T-cell (primary cell): Measurements from ENCODE around the gene EPB41L4A. TPM values are rescaled to one million over a fixed set of nuclear protein-coding genes. Genes with fewer than 3 reads are reported as not detected.

Experiments used
- ATAC-seq, 4 experiments: fragments of 200-7000 bp in 3 of 4; fragments of 150-1000 bp in 1 of 4; cut with Tn5 transposase; replicated peaks in 1 of 4; 1 replicate in 3 of 4; 2 replicates in 1 of 4; pipeline ENCODE4 v1.10.0; 2021; ENCODE audit warnings: moderate library complexity in 3 of 4, mild to moderate bottlenecking in 2 of 4, moderate number of reproducible peaks in 1 of 4
- CTCF ChIA-PET, 2 donors: fragments of 300-600 bp; sonication (Branson Sonifier 250); formaldehyde crosslinking; loops; one replicate each; lab custom pipeline; 2022; ENCODE audit warnings: antibody characterized with exemption in 2 of 2; lab: Charles Lee
- POLR2A ChIA-PET, 2 donors: fragments of 300-600 bp; sonication (Branson Sonifier 250); formaldehyde crosslinking; loops; one replicate each; lab custom pipeline; 2022; ENCODE audit warnings: antibody characterized with exemption in 2 of 2; lab: Charles Lee
- DNase-seq, 35 experiments: peaks; one replicate each; pipeline versions ENCODE4 v3.0.0 to v3.0.0-alpha.2; 2013 to 2023
- H3K27ac ChIP-seq: one replicate; pipeline ENCODE4 v1.5.1; 2013; ENCODE audit warnings: low read length
- H3K27me3 ChIP-seq, 2 experiments: replicated peaks in 1 of 2; 1 replicate in 1 of 2; 2 replicates in 1 of 2; pipeline versions ENCODE4 v1.6.1 to v1.7.0; 2013; ENCODE audit warnings: low read length in 1 of 2, mixed read lengths in 1 of 2; ENCODE audit not compliant: control insufficient read depth in 2 of 2, insufficient read depth in 2 of 2; ENCODE audit errors: extremely low read depth in 1 of 2
- H3K36me3 ChIP-seq, 2 donors: 1 replicate in 1 of 2; 2 replicates in 1 of 2; pipeline versions ENCODE4 v1.6.1 to v1.7.0; 2013; ENCODE audit warnings: low read length in 1 of 2; ENCODE audit not compliant: control insufficient read depth in 2 of 2, insufficient read depth in 1 of 2; ENCODE audit errors: extremely low read depth in 1 of 2
- H3K4me1 ChIP-seq, 2 experiments: 1 replicate in 1 of 2; 2 replicates in 1 of 2; pipeline versions ENCODE4 v1.6.1 to v1.7.0; 2013; ENCODE audit warnings: low read length in 2 of 2, mixed read lengths in 1 of 2; ENCODE audit not compliant: insufficient read depth in 2 of 2, control insufficient read depth in 1 of 2; ENCODE audit errors: extremely low read depth in 1 of 2
- H3K4me3 ChIP-seq, 2 donors: 1 replicate in 1 of 2; 2 replicates in 1 of 2; pipeline versions ENCODE4 v1.5.1 to v1.7.0; 2013; ENCODE audit warnings: mild to moderate bottlenecking in 2 of 2, low read length in 1 of 2, moderate library complexity in 1 of 2; ENCODE audit not compliant: control insufficient read depth in 1 of 2; ENCODE audit errors: extremely low read depth in 1 of 2
- H3K9me3 ChIP-seq: 2 replicates; pipeline ENCODE4 v1.7.0; 2013
- H3K27ac Mint-ChIP-seq, 2 donors: one replicate each; pipeline ENCODE4 v1.8.0; 2020 to 2021; ENCODE audit warnings: mild to moderate bottlenecking in 2 of 2, mixed read lengths in 2 of 2
- H3K27me3 Mint-ChIP-seq, 2 donors: one replicate each; pipeline ENCODE4 v1.8.0; 2021 to 2022; ENCODE audit warnings: mixed read lengths in 2 of 2
- H3K36me3 Mint-ChIP-seq: one replicate; pipeline ENCODE4 v1.8.0; 2021; ENCODE audit warnings: mixed read lengths
- H3K4me1 Mint-ChIP-seq, 3 donors: one replicate each; pipeline ENCODE4 v1.8.0; 2020 to 2022; ENCODE audit warnings: mixed read lengths in 3 of 3, mild to moderate bottlenecking in 1 of 3
- H3K4me3 Mint-ChIP-seq, 3 donors: one replicate each; pipeline ENCODE4 v1.8.0; 2020 to 2022; ENCODE audit warnings: mild to moderate bottlenecking in 3 of 3, mixed read lengths in 3 of 3, moderate library complexity in 3 of 3
- H3K9me3 Mint-ChIP-seq, 3 donors: one replicate each; pipeline ENCODE4 v1.8.0; 2020 to 2022; ENCODE audit warnings: mixed read lengths in 3 of 3
- WGBS: methylation state at CpG from one replicate; pipeline ENCODE4 v1.1.5; 2013; ENCODE audit warnings: missing lambda C conversion rate; ENCODE audit not compliant: insufficient coverage; 5-methylcytosine and 5-hydroxymethylcytosine counted together
- total RNA-seq, 35 experiments: library from RNA in 6 of 35; stranded (reverse) in 6 of 35; fragments of 120-200 nt in 1 of 35; gene quantifications; one replicate each; pipeline versions ENCODE4 v1.2.1 to v1.2.4 and lab custom pipeline; 2013 to 2026

The EPB41L4A gene
- total RNA-seq, 5 donors from 2014 or later (not counting 1 experiment from before 2014, with no cell fraction given): 0.47 to 2.5 (median 1.5) TPM

GRCh38 chr5:112344540-112344939 is 74.5 kb downstream of the EPB41L4A start:
- 80% methylated on average over 2 of the region's 3 CpGs for WGBS
- CTCF ChIA-PET: no interaction called here
- H3K4me1 Mint-ChIP-seq: no peaks in the 10 kb centered on the region

GRCh38 chr5:112342389-112342788 is 76.7 kb downstream of the EPB41L4A start:
- DNase-seq (no peak), ATAC-seq (no peak)
- H3K36me3 ChIP-seq: no peaks in the 10 kb centered on the region
- H3K4me3 ChIP-seq: no peak overlapping the region
- H3K4me1 ChIP-seq: no peaks in the 10 kb centered on the region
- peaks cover 0 to 19% of the 10 kb centered on the region in 2 donors for H3K27me3 Mint-ChIP-seq
- 58% methylated on average over 2 of the region's 3 CpGs for WGBS
- H3K9me3 Mint-ChIP-seq: no peaks in the 10 kb centered on the region
- ChIA-PET POLR2A (no interaction called here), CTCF (no interaction called here)
- no peak overlapping the region for H3K27ac Mint-ChIP-seq
- no peaks in the 10 kb centered on the region for H3K4me1 Mint-ChIP-seq
- H3K9me3 ChIP-seq: no peaks in the 10 kb centered on the region
- H3K27me3 ChIP-seq: no peaks in the 10 kb centered on the region
- no peak overlapping the region for H3K27ac ChIP-seq
- H3K4me3 Mint-ChIP-seq: no peak overlapping the region
- no peaks in the 10 kb centered on the region for H3K36me3 Mint-ChIP-seq

More at GRCh38 chr5:112344540-112344939, 74.5 kb downstream of the EPB41L4A start:
- Mint-ChIP-seq H3K36me3 (no peaks in the 10 kb centered on the region), H3K27me3 (peaks cover 0 to 6% of the 10 kb centered on the region in 2 donors), H3K9me3 (no peaks in the 10 kb centered on the region), H3K27ac (no peak overlapping the region), H3K4me3 (no peak overlapping the region)
- no peak for ATAC-seq
- Histone ChIP-seq H3K36me3 (no peaks in the 10 kb centered on the region), H3K4me1 (no peaks in the 10 kb centered on the region), H3K9me3 (no peaks in the 10 kb centered on the region), H3K27ac (no peak overlapping the region), H3K4me3 (no peak overlapping the region), H3K27me3 (no peaks in the 10 kb centered on the region)
- no peak for DNase-seq
- POLR2A ChIA-PET: no interaction called here

GRCh38 chr5:112339761-112340160 is 79.3 kb downstream of the EPB41L4A start:
- no peak overlapping the region for H3K4me3 Mint-ChIP-seq
- Histone ChIP-seq H3K27me3 (no peaks in the 10 kb centered on the region), H3K36me3 (no peaks in the 10 kb centered on the region), H3K27ac (no peak overlapping the region), H3K9me3 (no peaks in the 10 kb centered on the region), H3K4me3 (no peak overlapping the region), H3K4me1 (no peaks in the 10 kb centered on the region)
- DNase-seq (no peak), ATAC-seq (no peak)
- POLR2A ChIA-PET: no interaction called here
- H3K27me3 Mint-ChIP-seq: peaks cover 3 to 28% of the 10 kb centered on the region in 2 donors
- no peaks in the 10 kb centered on the region for H3K9me3 Mint-ChIP-seq
- CTCF ChIA-PET: no interaction called here
- H3K27ac Mint-ChIP-seq: no peak overlapping the region
- H3K4me1 Mint-ChIP-seq: no peaks in the 10 kb centered on the region
- WGBS: 80% methylated on average over 1 of the region's 8 CpGs
- H3K36me3 Mint-ChIP-seq: no peaks in the 10 kb centered on the region

GRCh38 chr5:112338681-112339337 is 80.3 kb downstream of the EPB41L4A start:
- Mint-ChIP-seq H3K9me3 (no peaks in the 10 kb centered on the region), H3K4me3 (no peak overlapping the region), H3K36me3 (no peaks in the 10 kb centered on the region), H3K4me1 (no peaks in the 10 kb centered on the region), H3K27me3 (peaks cover 3 to 28% of the 10 kb centered on the region in 2 donors), H3K27ac (no peak overlapping the region)
- no peaks in the 10 kb centered on the region for H3K36me3 ChIP-seq
- WGBS: 57% methylated on average over 3 of the region's 5 CpGs
- H3K9me3 ChIP-seq: no peaks in the 10 kb centered on the region
- H3K27me3 ChIP-seq: no peaks in the 10 kb centered on the region
- ChIA-PET CTCF (no interaction called here), POLR2A (no interaction called here)
- no peaks in the 10 kb centered on the region for H3K4me1 ChIP-seq
- H3K27ac ChIP-seq: no peak overlapping the region
- DNase-seq (no peak), ATAC-seq (no peak)
- no peak overlapping the region for H3K4me3 ChIP-seq

- H3K27ac Mint-ChIP-seq: no peak overlapping the region
- ATAC-seq: no peak
Observed at GRCh38 chr5:112333331-112333781, 85.7 kb downstream of the EPB41L4A start.

GRCh38 chr5:112331892-112332291 is 87.2 kb downstream of the EPB41L4A start:
- ATAC-seq: no peak
- ChIA-PET POLR2A (no interaction called here), CTCF (no interaction called here)
- Histone ChIP-seq H3K27ac (no peak overlapping the region), H3K36me3 (no peaks in the 10 kb centered on the region), H3K4me3 (no peak overlapping the region), H3K4me1 (no peaks in the 10 kb centered on the region), H3K27me3 (peaks cover 4% of the 10 kb centered on the region in 2 experiments), H3K9me3 (no peaks in the 10 kb centered on the region)
- Mint-ChIP-seq H3K27me3 (peaks cover 16 to 30% of the 10 kb centered on the region in 2 donors), H3K9me3 (no peaks in the 10 kb centered on the region), H3K4me1 (peaks cover 0 to 7% (median 6%) of the 10 kb centered on the region in 3 donors), H3K27ac (no peak overlapping the region), H3K4me3 (no peak overlapping the region), H3K36me3 (no peaks in the 10 kb centered on the region)
- no peak for DNase-seq
- no CpG with 5 or more reads among the region's 2 CpGs for WGBS

More at GRCh38 chr5:112333331-112333781, 85.7 kb downstream of the EPB41L4A start:
- H3K27me3 Mint-ChIP-seq: peaks cover 16 to 33% of the 10 kb centered on the region in 2 donors
- ChIA-PET CTCF (no interaction called here), POLR2A (no interaction called here)
- DNase-seq: no peak
- Histone ChIP-seq H3K4me3 (no peak overlapping the region), H3K4me1 (no peaks in the 10 kb centered on the region), H3K9me3 (no peaks in the 10 kb centered on the region), H3K27ac (no peak overlapping the region), H3K27me3 (peaks cover 4% of the 10 kb centered on the region in 2 experiments), H3K36me3 (no peaks in the 10 kb centered on the region)
- no peaks in the 10 kb centered on the region for H3K36me3 Mint-ChIP-seq
- H3K4me3 Mint-ChIP-seq: no peak overlapping the region
- no peaks in the 10 kb centered on the region for H3K9me3 Mint-ChIP-seq
- WGBS: 65% methylated on average over 1 of the region's 5 CpGs
- H3K4me1 Mint-ChIP-seq: peaks cover 0 to 7% (median 6%) of the 10 kb centered on the region in 3 donors
